GM23338 (cell line): ENCODE data around the gene ABCA12. TPM values are rescaled to one million over a fixed set of nuclear protein-coding genes. Genes with fewer than 3 reads are reported as not detected.

ENCODE experiments used
- ATAC-seq: fragments of 200-7000 bp; cut with Tn5 transposase; 3 replicates; pipeline ENCODE4 v1.9.1; 2020
- DNase-seq: peaks from one replicate; pipeline ENCODE4 v3.0.0-alpha.2; 2015; ENCODE audit warnings: low spot score
- H2AFZ ChIP-seq: fragments of 200-600 bp; sonication (generic); 2 replicates; pipeline ENCODE4 v1.8.0; 2016; ENCODE audit warnings: antibody characterized with exemption, mild to moderate bottlenecking, moderate library complexity
- H3F3A ChIP-seq: fragments of 200-600 bp; sonication (generic); replicated peaks from 2 replicates; pipeline ENCODE4 v1.8.0; 2017; ENCODE audit warnings: antibody characterized with exemption, mixed run types, low read depth
- H3K27ac ChIP-seq: fragments of 200-600 bp; sonication (generic); 2 replicates; pipeline ENCODE4 v1.6.1; 2016; ENCODE audit warnings: low read depth
- H3K27me3 ChIP-seq: fragments of 200-600 bp; sonication (generic); 2 replicates; pipeline ENCODE4 v1.8.0; 2016; ENCODE audit warnings: mild to moderate bottlenecking, mixed run types, moderate library complexity; ENCODE audit not compliant: insufficient read depth
- H3K36me3 ChIP-seq: fragments of 200-600 bp; sonication (generic); 2 replicates; pipeline ENCODE4 v1.8.0; 2016; ENCODE audit warnings: mild to moderate bottlenecking; ENCODE audit not compliant: insufficient read depth
- H3K4me1 ChIP-seq: fragments of 200-600 bp; sonication (generic); 2 replicates; pipeline ENCODE4 v1.8.0; 2016; ENCODE audit warnings: mild to moderate bottlenecking, moderate library complexity; ENCODE audit not compliant: insufficient read depth
- H3K4me2 ChIP-seq: fragments of 200-600 bp; sonication (generic); 2 replicates; pipeline ENCODE4 v1.7.1; 2017; ENCODE audit warnings: mixed run types
- H3K4me3 ChIP-seq: fragments of 200-600 bp; sonication (generic); 2 replicates; pipeline ENCODE4 v1.6.1; 2016; ENCODE audit warnings: mixed run types
- H3K79me2 ChIP-seq: fragments of 200-600 bp; sonication (generic); replicated peaks from 2 replicates; pipeline ENCODE4 v1.8.0; 2017; ENCODE audit warnings: mild to moderate bottlenecking; ENCODE audit not compliant: insufficient read depth
- H3K9me2 ChIP-seq: fragments of 200-600 bp; sonication (generic); 2 replicates; pipeline ENCODE4 v1.8.0; 2017; ENCODE audit not compliant: insufficient read depth
- H4K20me1 ChIP-seq: fragments of 200-600 bp; sonication (generic); replicated peaks from 2 replicates; pipeline ENCODE4 v1.8.0; 2017; ENCODE audit warnings: mild to moderate bottlenecking; ENCODE audit not compliant: insufficient read depth
- H3K27ac Mint-ChIP-seq: 2 replicates; pipeline ENCODE4 v1.8.0; 2020; ENCODE audit warnings: inconsistent platforms, mild to moderate bottlenecking, moderate library complexity, mixed read lengths
- H3K27me3 Mint-ChIP-seq: 3 replicates; pipeline ENCODE4 v1.8.0; 2022; ENCODE audit warnings: low read depth, mild to moderate bottlenecking, moderate library complexity, mixed read lengths, inconsistent platforms; ENCODE audit not compliant: insufficient read depth, poor library complexity
- H3K36me3 Mint-ChIP-seq: 3 replicates; pipeline ENCODE4 v1.8.0; 2021; ENCODE audit warnings: low read depth, mild to moderate bottlenecking, inconsistent platforms, moderate library complexity, mixed read lengths
- H3K4me1 Mint-ChIP-seq: 3 replicates; pipeline ENCODE4 v1.8.0; 2020; ENCODE audit warnings: mild to moderate bottlenecking, inconsistent platforms, mixed read lengths
- H3K4me3 Mint-ChIP-seq: 3 replicates; pipeline ENCODE4 v1.8.0; 2021; ENCODE audit warnings: moderate library complexity, mild to moderate bottlenecking, inconsistent platforms, mixed read lengths
- H3K9me3 Mint-ChIP-seq: 3 replicates; pipeline ENCODE4 v1.8.0; 2020; ENCODE audit warnings: moderate library complexity, mild to moderate bottlenecking, inconsistent platforms, mixed read lengths
- CREB1 ChIP-seq: fragments of 250-450 bp; sonication (Bioruptor Pico); IDR thresholded peaks from 2 replicates; pipeline ENCODE4 v1.5.0; 2020; ENCODE audit warnings: low read depth, mild to moderate bottlenecking, moderate library complexity
- EZH2 ChIP-seq: fragments of 200-600 bp; sonication (generic); IDR thresholded peaks from one replicate; pipeline ENCODE4 v1.8.0; 2017; ENCODE audit warnings: antibody characterized with exemption, mild to moderate bottlenecking, low read depth; ENCODE audit not compliant: unreplicated experiment
- EZH2phosphoT487 ChIP-seq: fragments of 200-600 bp; sonication (generic); IDR thresholded peaks from one replicate; pipeline ENCODE4 v1.8.1; 2018; ENCODE audit warnings: antibody characterized with exemption; ENCODE audit not compliant: unreplicated experiment
- JUNB ChIP-seq: IDR thresholded peaks from one replicate; pipeline ENCODE4 v1.6.1; 2016; ENCODE audit warnings: antibody characterized with exemption; ENCODE audit not compliant: unreplicated experiment
- NANOG ChIP-seq: IDR thresholded peaks from 2 replicates; pipeline ENCODE4 v1.6.1; 2016; ENCODE audit warnings: antibody characterized with exemption, borderline replicate concordance
- POLR2AphosphoS5 ChIP-seq: IDR thresholded peaks from 2 replicates; pipeline ENCODE4 v1.6.1; 2016; ENCODE audit warnings: antibody characterized with exemption, low read depth
- STAT1 ChIP-seq: IDR thresholded peaks from one replicate; pipeline ENCODE4 v1.6.1; 2016; ENCODE audit warnings: antibody characterized with exemption; ENCODE audit not compliant: unreplicated experiment
- ZNF114 ChIP-seq: fragments of 250-450 bp; sonication (Bioruptor Pico); IDR thresholded peaks from 2 replicates; pipeline ENCODE4 v1.5.0; 2020; ENCODE audit warnings: mild to moderate bottlenecking, moderate library complexity
- ZNF331 ChIP-seq: fragments of 250-450 bp; sonication (Bioruptor Pico); IDR thresholded peaks from 2 replicates; pipeline ENCODE4 v1.5.0; 2020; ENCODE audit warnings: low read depth, mild to moderate bottlenecking, moderate library complexity
- polyA plus RNA-seq: library from polyadenylated mRNA; unstranded; fragments of >200 nt; fragmentation: Nextera tagmentation; extraction: Ambion mirVana; gene quantifications from 2 replicates; pipeline ENCODE4 v1.2.1, GENCODE V29; 2016
- total RNA-seq: library from RNA; depleted of rRNA; stranded (reverse); fragments of >200 nt; shearing (Covaris generic); gene quantifications from 2 replicates; pipeline ENCODE4 v1.2.3, GENCODE V29; 2014
- TF ChIP-seq, protein P1 (sequence below): fragments of 250-450 bp; sonication (Bioruptor Pico); IDR thresholded peaks from 2 replicates; pipeline ENCODE4 v1.5.0; 2020; ENCODE audit warnings: mild to moderate bottlenecking, moderate library complexity
- TF ChIP-seq, protein P2 (sequence below), 2 experiments: fragments of 200-600 bp in 1 of 2; sonication (generic) in 1 of 2; conservative IDR thresholded peaks; 2 replicates each; pipeline versions ENCODE4 v1.5.1 to v1.6.1; 2016 to 2017; ENCODE audit warnings: antibody characterized with exemption in 2 of 2, low read depth in 2 of 2, mild to moderate bottlenecking in 2 of 2, moderate library complexity in 1 of 2
- TF ChIP-seq, protein P3 (sequence below): IDR thresholded peaks from one replicate; pipeline ENCODE4 v1.6.1; 2018; ENCODE audit warnings: antibody characterized with exemption; ENCODE audit not compliant: unreplicated experiment

ABCA12 gene
- total and polyA plus RNA-seq, 2 experiments from 2014 or later: 0.05 to 0.10 TPM

DNA sequence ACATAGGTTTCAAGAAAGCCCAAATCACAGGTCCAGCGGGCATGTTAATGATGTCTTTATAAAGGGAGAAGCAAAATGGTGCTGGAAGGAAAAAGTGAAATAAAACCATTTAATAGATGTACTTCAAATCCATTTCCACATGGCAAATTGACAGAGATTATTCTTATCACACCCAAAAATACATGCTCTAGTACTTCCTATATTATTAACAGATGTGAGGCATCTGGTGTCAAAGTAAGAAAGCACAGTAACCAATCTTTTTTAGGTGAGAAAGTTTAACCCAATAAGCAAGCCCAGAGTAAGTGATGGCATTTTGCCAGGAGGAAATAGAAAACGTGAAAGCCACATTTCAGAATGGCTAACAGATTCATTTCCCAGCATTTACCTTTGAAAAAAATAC lies 128.0 kb downstream of the ABCA12 start:
- TF ChIP-seq ZNF114 (no peak), STAT1 (no peak), NANOG (no peak), EZH2 (no peak), ZNF331 (CRISPR knock-in tag) (no peak), POLR2AphosphoS5 (no peak), EZH2phosphoT487 (no peak), JUNB (no peak), CREB1 (CRISPR knock-in tag) (no peak)
- TF ChIP-seq, protein P1, sequence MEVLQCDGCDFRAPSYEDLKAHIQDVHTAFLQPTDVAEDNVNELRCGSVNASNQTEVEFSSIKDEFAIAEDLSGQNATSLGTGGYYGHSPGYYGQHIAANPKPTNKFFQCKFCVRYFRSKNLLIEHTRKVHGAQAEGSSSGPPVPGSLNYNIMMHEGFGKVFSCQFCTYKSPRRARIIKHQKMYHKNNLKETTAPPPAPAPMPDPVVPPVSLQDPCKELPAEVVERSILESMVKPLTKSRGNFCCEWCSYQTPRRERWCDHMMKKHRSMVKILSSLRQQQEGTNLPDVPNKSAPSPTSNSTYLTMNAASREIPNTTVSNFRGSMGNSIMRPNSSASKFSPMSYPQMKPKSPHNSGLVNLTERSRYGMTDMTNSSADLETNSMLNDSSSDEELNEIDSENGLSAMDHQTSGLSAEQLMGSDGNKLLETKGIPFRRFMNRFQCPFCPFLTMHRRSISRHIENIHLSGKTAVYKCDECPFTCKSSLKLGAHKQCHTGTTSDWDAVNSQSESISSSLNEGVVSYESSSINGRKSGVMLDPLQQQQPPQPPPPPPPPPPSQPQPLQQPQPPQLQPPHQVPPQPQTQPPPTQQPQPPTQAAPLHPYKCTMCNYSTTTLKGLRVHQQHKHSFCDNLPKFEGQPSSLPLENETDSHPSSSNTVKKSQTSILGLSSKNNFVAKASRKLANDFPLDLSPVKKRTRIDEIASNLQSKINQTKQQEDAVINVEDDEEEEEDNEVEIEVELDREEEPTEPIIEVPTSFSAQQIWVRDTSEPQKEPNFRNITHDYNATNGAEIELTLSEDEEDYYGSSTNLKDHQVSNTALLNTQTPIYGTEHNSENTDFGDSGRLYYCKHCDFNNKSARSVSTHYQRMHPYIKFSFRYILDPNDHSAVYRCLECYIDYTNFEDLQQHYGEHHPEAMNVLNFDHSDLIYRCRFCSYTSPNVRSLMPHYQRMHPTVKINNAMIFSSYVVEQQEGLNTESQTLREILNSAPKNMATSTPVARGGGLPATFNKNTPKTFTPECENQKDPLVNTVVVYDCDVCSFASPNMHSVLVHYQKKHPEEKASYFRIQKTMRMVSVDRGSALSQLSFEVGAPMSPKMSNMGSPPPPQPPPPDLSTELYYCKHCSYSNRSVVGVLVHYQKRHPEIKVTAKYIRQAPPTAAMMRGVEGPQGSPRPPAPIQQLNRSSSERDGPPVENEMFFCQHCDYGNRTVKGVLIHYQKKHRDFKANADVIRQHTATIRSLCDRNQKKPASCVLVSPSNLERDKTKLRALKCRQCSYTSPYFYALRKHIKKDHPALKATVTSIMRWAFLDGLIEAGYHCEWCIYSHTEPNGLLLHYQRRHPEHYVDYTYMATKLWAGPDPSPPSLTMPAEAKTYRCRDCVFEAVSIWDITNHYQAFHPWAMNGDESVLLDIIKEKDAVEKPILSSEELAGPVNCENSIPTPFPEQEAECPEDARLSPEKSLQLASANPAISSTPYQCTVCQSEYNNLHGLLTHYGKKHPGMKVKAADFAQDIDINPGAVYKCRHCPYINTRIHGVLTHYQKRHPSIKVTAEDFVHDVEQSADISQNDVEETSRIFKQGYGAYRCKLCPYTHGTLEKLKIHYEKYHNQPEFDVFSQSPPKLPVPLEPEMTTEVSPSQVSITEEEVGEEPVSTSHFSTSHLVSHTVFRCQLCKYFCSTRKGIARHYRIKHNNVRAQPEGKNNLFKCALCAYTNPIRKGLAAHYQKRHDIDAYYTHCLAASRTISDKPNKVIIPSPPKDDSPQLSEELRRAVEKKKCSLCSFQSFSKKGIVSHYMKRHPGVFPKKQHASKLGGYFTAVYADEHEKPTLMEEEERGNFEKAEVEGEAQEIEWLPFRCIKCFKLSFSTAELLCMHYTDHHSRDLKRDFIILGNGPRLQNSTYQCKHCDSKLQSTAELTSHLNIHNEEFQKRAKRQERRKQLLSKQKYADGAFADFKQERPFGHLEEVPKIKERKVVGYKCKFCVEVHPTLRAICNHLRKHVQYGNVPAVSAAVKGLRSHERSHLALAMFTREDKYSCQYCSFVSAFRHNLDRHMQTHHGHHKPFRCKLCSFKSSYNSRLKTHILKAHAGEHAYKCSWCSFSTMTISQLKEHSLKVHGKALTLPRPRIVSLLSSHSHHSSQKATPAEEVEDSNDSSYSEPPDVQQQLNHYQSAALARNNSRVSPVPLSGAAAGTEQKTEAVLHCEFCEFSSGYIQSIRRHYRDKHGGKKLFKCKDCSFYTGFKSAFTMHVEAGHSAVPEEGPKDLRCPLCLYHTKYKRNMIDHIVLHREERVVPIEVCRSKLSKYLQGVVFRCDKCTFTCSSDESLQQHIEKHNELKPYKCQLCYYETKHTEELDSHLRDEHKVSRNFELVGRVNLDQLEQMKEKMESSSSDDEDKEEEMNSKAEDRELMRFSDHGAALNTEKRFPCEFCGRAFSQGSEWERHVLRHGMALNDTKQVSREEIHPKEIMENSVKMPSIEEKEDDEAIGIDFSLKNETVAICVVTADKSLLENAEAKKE: no peak
- TF ChIP-seq, protein P2, sequence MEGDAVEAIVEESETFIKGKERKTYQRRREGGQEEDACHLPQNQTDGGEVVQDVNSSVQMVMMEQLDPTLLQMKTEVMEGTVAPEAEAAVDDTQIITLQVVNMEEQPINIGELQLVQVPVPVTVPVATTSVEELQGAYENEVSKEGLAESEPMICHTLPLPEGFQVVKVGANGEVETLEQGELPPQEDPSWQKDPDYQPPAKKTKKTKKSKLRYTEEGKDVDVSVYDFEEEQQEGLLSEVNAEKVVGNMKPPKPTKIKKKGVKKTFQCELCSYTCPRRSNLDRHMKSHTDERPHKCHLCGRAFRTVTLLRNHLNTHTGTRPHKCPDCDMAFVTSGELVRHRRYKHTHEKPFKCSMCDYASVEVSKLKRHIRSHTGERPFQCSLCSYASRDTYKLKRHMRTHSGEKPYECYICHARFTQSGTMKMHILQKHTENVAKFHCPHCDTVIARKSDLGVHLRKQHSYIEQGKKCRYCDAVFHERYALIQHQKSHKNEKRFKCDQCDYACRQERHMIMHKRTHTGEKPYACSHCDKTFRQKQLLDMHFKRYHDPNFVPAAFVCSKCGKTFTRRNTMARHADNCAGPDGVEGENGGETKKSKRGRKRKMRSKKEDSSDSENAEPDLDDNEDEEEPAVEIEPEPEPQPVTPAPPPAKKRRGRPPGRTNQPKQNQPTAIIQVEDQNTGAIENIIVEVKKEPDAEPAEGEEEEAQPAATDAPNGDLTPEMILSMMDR (conservative IDR thresholded peaks at IDR 0.05; ENCODE audit: low read depth in 2 of 2): no peak
- TF ChIP-seq, protein P3, sequence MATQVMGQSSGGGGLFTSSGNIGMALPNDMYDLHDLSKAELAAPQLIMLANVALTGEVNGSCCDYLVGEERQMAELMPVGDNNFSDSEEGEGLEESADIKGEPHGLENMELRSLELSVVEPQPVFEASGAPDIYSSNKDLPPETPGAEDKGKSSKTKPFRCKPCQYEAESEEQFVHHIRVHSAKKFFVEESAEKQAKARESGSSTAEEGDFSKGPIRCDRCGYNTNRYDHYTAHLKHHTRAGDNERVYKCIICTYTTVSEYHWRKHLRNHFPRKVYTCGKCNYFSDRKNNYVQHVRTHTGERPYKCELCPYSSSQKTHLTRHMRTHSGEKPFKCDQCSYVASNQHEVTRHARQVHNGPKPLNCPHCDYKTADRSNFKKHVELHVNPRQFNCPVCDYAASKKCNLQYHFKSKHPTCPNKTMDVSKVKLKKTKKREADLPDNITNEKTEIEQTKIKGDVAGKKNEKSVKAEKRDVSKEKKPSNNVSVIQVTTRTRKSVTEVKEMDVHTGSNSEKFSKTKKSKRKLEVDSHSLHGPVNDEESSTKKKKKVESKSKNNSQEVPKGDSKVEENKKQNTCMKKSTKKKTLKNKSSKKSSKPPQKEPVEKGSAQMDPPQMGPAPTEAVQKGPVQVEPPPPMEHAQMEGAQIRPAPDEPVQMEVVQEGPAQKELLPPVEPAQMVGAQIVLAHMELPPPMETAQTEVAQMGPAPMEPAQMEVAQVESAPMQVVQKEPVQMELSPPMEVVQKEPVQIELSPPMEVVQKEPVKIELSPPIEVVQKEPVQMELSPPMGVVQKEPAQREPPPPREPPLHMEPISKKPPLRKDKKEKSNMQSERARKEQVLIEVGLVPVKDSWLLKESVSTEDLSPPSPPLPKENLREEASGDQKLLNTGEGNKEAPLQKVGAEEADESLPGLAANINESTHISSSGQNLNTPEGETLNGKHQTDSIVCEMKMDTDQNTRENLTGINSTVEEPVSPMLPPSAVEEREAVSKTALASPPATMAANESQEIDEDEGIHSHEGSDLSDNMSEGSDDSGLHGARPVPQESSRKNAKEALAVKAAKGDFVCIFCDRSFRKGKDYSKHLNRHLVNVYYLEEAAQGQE: no peak
- H2AFZ ChIP-seq: no peak overlapping the region
- H3K79me2 ChIP-seq: no peaks in the 10 kb centered on the region
- Mint-ChIP-seq H3K27ac (no peak overlapping the region), H3K27me3 (no peaks in the 10 kb centered on the region), H3K9me3 (no peaks in the 10 kb centered on the region), H3K36me3 (no peaks in the 10 kb centered on the region), H3K4me1 (peaks cover 7% of the 10 kb centered on the region; the same call in 1 of the 3 replicates), H3K4me3 (no peak overlapping the region)
- H3F3A ChIP-seq: no peaks in the 10 kb centered on the region
- H4K20me1 ChIP-seq: no peaks in the 10 kb centered on the region
- DNase-seq (no peak), ATAC-seq (no peak)
- H3K27ac ChIP-seq: no peak overlapping the region
- no peak overlapping the region for H3K4me2 ChIP-seq
- no peaks in the 10 kb centered on the region for H3K27me3 ChIP-seq
- no peaks in the 10 kb centered on the region for H3K9me2 ChIP-seq
- H3K4me1 ChIP-seq: no peaks in the 10 kb centered on the region
- no peak overlapping the region for H3K4me3 ChIP-seq
- no peaks in the 10 kb centered on the region for H3K36me3 ChIP-seq
